IMR-90 (cell line): ENCODE data around the gene SRXN1. TPM values are rescaled to one million over a fixed set of nuclear protein-coding genes. Genes with fewer than 3 reads are reported as not detected.

ENCODE experiments used
- ATAC-seq: fragments of 200-7000 bp; cut with Tn5 transposase; 2 replicates; pipeline ENCODE4 v1.9.1; 2020; ENCODE audit warnings: low read depth, mild to moderate bottlenecking, moderate library complexity
- BruUV-seq: library from RNA; stranded (reverse); fragments of 400-500 nt; replicated peaks from 2 replicates; lab custom pipeline; 2021; lab: Mats Ljungman, UMichigan
- CTCF ChIA-PET: fragments of 300-600 bp; formaldehyde crosslinking; extraction: SDS; loops from one replicate; lab custom pipeline; 2021; ENCODE audit warnings: antibody characterized with exemption; lab: Yijun Ruan, JAX
- POLR2A ChIA-PET: fragments of 300-600 bp; sonication (Branson Sonifier 250); formaldehyde crosslinking; loops from one replicate; lab custom pipeline; 2022; ENCODE audit warnings: antibody characterized with exemption; ENCODE audit not compliant: unreplicated experiment; lab: Charles Lee
- DNase-seq: peaks from one replicate; pipeline ENCODE4 v3.0.0; 2013
- H2AFZ ChIP-seq: replicated peaks from 2 replicates; pipeline ENCODE3; 2013; ENCODE audit warnings: low read length, mild to moderate bottlenecking; ENCODE audit not compliant: poor library complexity
- H2AK5ac ChIP-seq: 2 replicates; pipeline ENCODE4 v1.6.1; 2013; ENCODE audit warnings: low read depth, low read length, inconsistent platforms
- H2AK9ac ChIP-seq: replicated peaks from 2 replicates; pipeline ENCODE3; 2013; ENCODE audit warnings: mild to moderate bottlenecking, low read depth, low read length, moderate library complexity; ENCODE audit not compliant: poor library complexity
- H2BK120ac ChIP-seq: 2 replicates; pipeline ENCODE4 v1.6.1; 2013; ENCODE audit warnings: low read depth, low read length, inconsistent platforms
- H2BK15ac ChIP-seq: 3 replicates; pipeline ENCODE4 v1.6.1; 2013; ENCODE audit warnings: low read depth, low read length, inconsistent platforms
- H2BK20ac ChIP-seq: 2 replicates; pipeline ENCODE4 v1.6.1; 2013; ENCODE audit warnings: low read depth, mild to moderate bottlenecking, inconsistent platforms, low read length, moderate library complexity
- H2BK5ac ChIP-seq: 2 replicates; pipeline ENCODE4 v1.6.1; 2013; ENCODE audit warnings: mild to moderate bottlenecking, low read depth, low read length, inconsistent platforms; ENCODE audit not compliant: poor library complexity, severe bottlenecking
- H3K14ac ChIP-seq: replicated peaks from 2 replicates; pipeline ENCODE4 v1.6.1; 2013; ENCODE audit warnings: low read depth, low read length, inconsistent platforms
- H3K18ac ChIP-seq: 2 replicates; pipeline ENCODE4 v1.6.1; 2013; ENCODE audit warnings: low read depth, low read length, control low read depth
- H3K23ac ChIP-seq: 2 replicates; pipeline ENCODE4 v1.6.1; 2013; ENCODE audit warnings: low read depth, low read length, inconsistent platforms
- H3K27ac ChIP-seq: 2 replicates; pipeline ENCODE4 v1.5.1; 2013; ENCODE audit warnings: mild to moderate bottlenecking, control low read depth, low read length; ENCODE audit not compliant: insufficient read depth
- H3K27me3 ChIP-seq: 2 replicates; pipeline ENCODE4 v1.6.1; 2013; ENCODE audit warnings: low read length; ENCODE audit not compliant: control insufficient read depth, insufficient read depth
- H3K36me3 ChIP-seq: 2 replicates; pipeline ENCODE4 v1.6.1; 2013; ENCODE audit warnings: low read length, mixed read lengths; ENCODE audit not compliant: control insufficient read depth, insufficient read depth
- H3K4ac ChIP-seq: 2 replicates; pipeline ENCODE4 v1.6.1; 2013; ENCODE audit warnings: low read depth, low read length, inconsistent platforms
- H3K4me1 ChIP-seq: 2 replicates; pipeline ENCODE4 v1.6.1; 2013; ENCODE audit warnings: low read length, mixed read lengths; ENCODE audit not compliant: control insufficient read depth, insufficient read depth
- H3K4me2 ChIP-seq: 2 replicates; pipeline ENCODE4 v1.6.1; 2013; ENCODE audit warnings: low read depth, mild to moderate bottlenecking, control low read depth, low read length, moderate library complexity
- H3K4me3 ChIP-seq: 2 replicates; pipeline ENCODE4 v1.5.1; 2013; ENCODE audit warnings: low read depth, mild to moderate bottlenecking, control low read depth, low read length, moderate library complexity; ENCODE audit not compliant: insufficient read depth
- H3K56ac ChIP-seq: 2 replicates; pipeline ENCODE4 v1.6.1; 2013; ENCODE audit warnings: low read length, inconsistent platforms; ENCODE audit not compliant: insufficient read depth; ENCODE audit errors: extremely low read depth
- H3K79me1 ChIP-seq, 2 experiments: 2 replicates each; pipeline ENCODE4 v1.6.1; 2013; ENCODE audit warnings: low read length in 2 of 2, inconsistent platforms in 1 of 2, low read depth in 1 of 2
- H3K9ac ChIP-seq: 2 replicates; pipeline ENCODE4 v1.6.1; 2013; ENCODE audit warnings: low read depth, low read length, control low read depth
- H3K9me1 ChIP-seq: 2 replicates; pipeline ENCODE4 v1.6.1; 2013; ENCODE audit warnings: low read length, inconsistent platforms; ENCODE audit not compliant: insufficient read depth
- H3K9me3 ChIP-seq: 2 replicates; pipeline ENCODE4 v1.6.1; 2013; ENCODE audit warnings: low read length; ENCODE audit not compliant: control insufficient read depth, insufficient read depth
- H4K20me1 ChIP-seq: 2 replicates; pipeline ENCODE4 v1.6.1; 2013; ENCODE audit warnings: low read length, inconsistent platforms; ENCODE audit not compliant: insufficient read depth
- H4K5ac ChIP-seq: 2 replicates; pipeline ENCODE4 v1.6.1; 2013; ENCODE audit warnings: mild to moderate bottlenecking, low read depth, low read length, control low read depth
- H4K8ac ChIP-seq, 2 experiments: 2 replicates each; pipeline ENCODE4 v1.6.1; 2013; ENCODE audit warnings: low read depth in 2 of 2, low read length in 2 of 2, control low read depth in 1 of 2, inconsistent platforms in 1 of 2
- H4K91ac ChIP-seq: 2 replicates; pipeline ENCODE4 v1.6.1; 2013; ENCODE audit warnings: low read depth, low read length, inconsistent platforms; ENCODE audit not compliant: insufficient read depth
- BHLHE40 ChIP-seq: fragments of 150-350 bp; IDR thresholded peaks from 2 replicates; pipeline ENCODE4 v1.6.1; 2016; ENCODE audit warnings: mild to moderate bottlenecking, low read depth, low read length
- CHD1 ChIP-seq: IDR thresholded peaks from 2 replicates; pipeline ENCODE4 v1.6.1; 2012; ENCODE audit warnings: low read depth, low read length, improper control_type of control experiment
- MAFK ChIP-seq: IDR thresholded peaks from 2 replicates; pipeline ENCODE4 v1.6.1; 2012; ENCODE audit warnings: low read depth, low read length, improper control_type of control experiment
- POLR2A ChIP-seq: IDR thresholded peaks from 2 replicates; pipeline ENCODE4 v1.6.1; 2012; ENCODE audit warnings: mild to moderate bottlenecking, low read depth, low read length
- RAD21 ChIP-seq: IDR thresholded peaks from 2 replicates; pipeline ENCODE4 v1.6.1; 2012; ENCODE audit warnings: low read length, improper control_type of control experiment
- RCOR1 ChIP-seq: IDR thresholded peaks from 2 replicates; pipeline ENCODE4 v1.6.1; 2012; ENCODE audit warnings: mild to moderate bottlenecking, low read length, improper control_type of control experiment; ENCODE audit not compliant: insufficient replicate concordance
- RFX5 ChIP-seq: IDR thresholded peaks from 2 replicates; pipeline ENCODE4 v1.8.0; 2012; ENCODE audit warnings: low read depth, mild to moderate bottlenecking, low read length, moderate library complexity
- WGBS, 2 experiments: methylation state at CpG; one replicate each; pipeline versions ENCODE4 v1.1.5 to v1.1.7; 2013; ENCODE audit warnings: missing lambda C conversion rate in 2 of 2; ENCODE audit not compliant: insufficient read length in 1 of 2; ENCODE audit errors: extremely low coverage in 2 of 2; 5-methylcytosine and 5-hydroxymethylcytosine counted together
- dilution Hi-C: fragments of 300-500 bp; cut with HindIII; formaldehyde crosslinking; loops from one replicate; pipeline ENCODE4 v1.14.3; 2018; ENCODE audit warnings: low sequenced_read_pairs; ENCODE audit not compliant: unreplicated experiment
- in situ Hi-C: fragments of 300-500 bp; cut with MboI; formaldehyde crosslinking; loops from 3 replicates; pipeline ENCODE4 v1.14.3; 2019; ENCODE audit warnings: low sequenced_read_pairs, inconsistent platforms, mixed read lengths
- intact Hi-C: fragments of 100-400 bp; cut with micrococcal nuclease; formaldehyde crosslinking; loops from 2 replicates; pipeline ENCODE4 v1.10.0; 2022
- polyA plus RNA-seq, 3 experiments: library from polyadenylated mRNA; depleted of rRNA; stranded (reverse); fragments of >200 nt; gene quantifications; 2 replicates each; pipeline ENCODE4 v1.2.3, GENCODE V29; 2012; ENCODE audit warnings: low replicate concordance in 1 of 3
- total RNA-seq: library from RNA; depleted of rRNA; stranded (reverse); fragments of >200 nt; gene quantifications from 2 replicates; pipeline ENCODE4 v1.2.3, GENCODE V29; 2012
- TF ChIP-seq, protein P1 (sequence below): fragments of 150-350 bp; IDR thresholded peaks from 2 replicates; pipeline ENCODE4 v1.6.1; 2016; ENCODE audit warnings: low read depth, mild to moderate bottlenecking, low read length, moderate library complexity, borderline replicate concordance

Gene SRXN1
- total and polyA plus RNA-seq, 2 of the 4 experiments (the other 2 are of a cell fraction) = 51.2 to 71.2 TPM

DNA sequence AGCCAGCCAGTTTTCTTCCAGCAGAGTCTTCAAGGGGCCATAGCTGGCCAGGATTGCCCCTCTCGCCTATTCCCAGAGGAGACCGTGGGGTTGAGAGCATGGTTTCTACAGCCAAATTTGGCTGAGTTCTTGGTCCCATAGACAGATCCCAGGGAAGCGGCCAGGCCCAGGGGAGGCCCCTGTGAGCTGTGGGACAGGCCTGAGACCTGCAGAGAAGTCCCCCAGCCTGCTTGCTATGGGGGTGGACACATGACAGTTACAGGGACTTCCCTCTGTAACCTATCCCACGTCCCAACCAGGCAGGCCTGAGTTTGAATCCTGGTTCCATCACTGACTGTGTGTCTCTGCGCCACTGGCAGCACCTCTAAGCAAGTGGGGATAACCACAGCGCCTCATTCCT, 45.5 kb downstream of the SRXN1 start:
- H4K5ac ChIP-seq = no peak overlapping the region
- CTCF ChIA-PET = no interaction called here
- no peak overlapping the region for H3K18ac ChIP-seq
- no peak overlapping the region for H4K91ac ChIP-seq
- no peak overlapping the region for H2AFZ ChIP-seq
- no peaks in the 10 kb centered on the region for H3K79me1 ChIP-seq
- ATAC-seq (no peak), DNase-seq (no peak)
- no peak overlapping the region for H2BK120ac ChIP-seq
- POLR2A ChIA-PET = no interaction called here
- in situ Hi-C loops = no loop called here
- no peak overlapping the region for H2BK20ac ChIP-seq
- H2BK5ac ChIP-seq = no peak overlapping the region
- no peaks in the 10 kb centered on the region; the same call in 1 of the 2 replicates for H4K20me1 ChIP-seq
- H3K9me3 ChIP-seq = 0 out of 2 replicates have a peak, but pooled peaks cover 1% of the 10 kb centered on the region
- H3K4ac ChIP-seq = no peak overlapping the region
- H2AK9ac ChIP-seq = no peak overlapping the region
- H3K9ac ChIP-seq = no peak overlapping the region
- H3K4me1 ChIP-seq = no peaks in the 10 kb centered on the region
- H3K14ac ChIP-seq = no peak overlapping the region
- no peak overlapping the region for H2BK15ac ChIP-seq
- H3K4me2 ChIP-seq = no peak overlapping the region
- H3K4me3 ChIP-seq = no peak overlapping the region
- H4K8ac ChIP-seq = no peak overlapping the region
- dilution Hi-C loops = no loop called here
- H2AK5ac ChIP-seq = no peak overlapping the region
- TF ChIP-seq RCOR1 = no peak
- TF ChIP-seq RFX5 = no peak
- TF ChIP-seq CHD1 = no peak
- TF ChIP-seq RAD21 = no peak
- no peak for TF ChIP-seq BHLHE40
- TF ChIP-seq, protein P1, sequence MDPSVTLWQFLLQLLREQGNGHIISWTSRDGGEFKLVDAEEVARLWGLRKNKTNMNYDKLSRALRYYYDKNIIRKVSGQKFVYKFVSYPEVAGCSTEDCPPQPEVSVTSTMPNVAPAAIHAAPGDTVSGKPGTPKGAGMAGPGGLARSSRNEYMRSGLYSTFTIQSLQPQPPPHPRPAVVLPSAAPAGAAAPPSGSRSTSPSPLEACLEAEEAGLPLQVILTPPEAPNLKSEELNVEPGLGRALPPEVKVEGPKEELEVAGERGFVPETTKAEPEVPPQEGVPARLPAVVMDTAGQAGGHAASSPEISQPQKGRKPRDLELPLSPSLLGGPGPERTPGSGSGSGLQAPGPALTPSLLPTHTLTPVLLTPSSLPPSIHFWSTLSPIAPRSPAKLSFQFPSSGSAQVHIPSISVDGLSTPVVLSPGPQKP = no peak
- TF ChIP-seq POLR2A = no peak
- no peak for TF ChIP-seq MAFK
- 94% methylated on average over 3 of the region's 6 CpGs; no CpG with 5 or more reads in 1 of the 2 experiments for WGBS, 2 experiments
- no peak overlapping the region for H3K27ac ChIP-seq
- peaks cover 70% of the 10 kb centered on the region for H3K27me3 ChIP-seq
- intact Hi-C loops = no loop called here
- no peaks in the 10 kb centered on the region for H3K36me3 ChIP-seq
- no peaks in the 10 kb centered on the region for H3K9me1 ChIP-seq
- BruUV-seq = no TSS peak
- H3K56ac ChIP-seq = no peak overlapping the region
- no peak overlapping the region for H3K23ac ChIP-seq
